OCI-LY7 (cell line): ENCODE data around the gene KLHL20. TPM values are rescaled to one million over a fixed set of nuclear protein-coding genes. Genes with fewer than 3 reads are reported as not detected.

Experiments
- BruUV-seq: library from RNA; stranded (reverse); fragments of 400-500 nt; replicated peaks from 2 replicates; lab custom pipeline; 2021; lab: Mats Ljungman, UMichigan
- CTCF ChIA-PET: fragments of 300-600 bp; sonication (Branson Sonifier 250); formaldehyde crosslinking; loops from one replicate; lab custom pipeline; 2022; ENCODE audit warnings: antibody characterized with exemption; ENCODE audit not compliant: unreplicated experiment; lab: Charles Lee
- POLR2A ChIA-PET: fragments of 300-600 bp; sonication (Branson Sonifier 250); formaldehyde crosslinking; loops from one replicate; lab custom pipeline; 2022; ENCODE audit warnings: antibody characterized with exemption; lab: Charles Lee
- DNase-seq: peaks from one replicate; pipeline ENCODE4 v3.0.0-alpha.2; 2015; ENCODE audit warnings: low spot score
- H2AFZ ChIP-seq: fragments of 200-600 bp; sonication (generic), shearing (Covaris generic); 2 replicates; pipeline ENCODE4 v1.6.1; 2014; ENCODE audit warnings: mild to moderate bottlenecking, antibody characterized with exemption, low read length, moderate library complexity
- H3K27ac ChIP-seq: fragments of 200-600 bp; sonication (generic); 2 replicates; pipeline ENCODE4 v1.5.1; 2014; ENCODE audit warnings: mixed run types, low read depth, mild to moderate bottlenecking, moderate library complexity, low read length, inconsistent platforms; ENCODE audit not compliant: poor library complexity, severe bottlenecking
- H3K36me3 ChIP-seq: fragments of 200-600 bp; sonication (generic); 2 replicates; pipeline ENCODE4 v1.6.1; 2014; ENCODE audit warnings: mild to moderate bottlenecking, antibody characterized with exemption, low read length, moderate library complexity, mixed read lengths; ENCODE audit not compliant: insufficient read depth
- H3K4me1 ChIP-seq: fragments of 200-600 bp; sonication (generic); 2 replicates; pipeline ENCODE4 v1.5.1; 2014; ENCODE audit warnings: mild to moderate bottlenecking, low read length; ENCODE audit not compliant: insufficient read depth, poor library complexity, severe bottlenecking
- H3K4me2 ChIP-seq: fragments of 200-600 bp; sonication (generic); 2 replicates; pipeline ENCODE4 v1.6.1; 2014; ENCODE audit warnings: mild to moderate bottlenecking, low read length
- H3K4me3 ChIP-seq: fragments of 200-600 bp; sonication (generic); 2 replicates; pipeline ENCODE4 v1.5.1; 2014; ENCODE audit warnings: mild to moderate bottlenecking, low read depth, low read length; ENCODE audit not compliant: poor library complexity, severe bottlenecking
- H3K79me2 ChIP-seq: fragments of 200-600 bp; sonication (generic); 2 replicates; pipeline ENCODE4 v1.6.1; 2016; ENCODE audit warnings: low read depth, mild to moderate bottlenecking, low read length, moderate library complexity, mixed read lengths; ENCODE audit not compliant: insufficient read depth
- H3K9me2 ChIP-seq: fragments of 200-600 bp; sonication (generic); 2 replicates; pipeline ENCODE4 v1.6.1; 2016; ENCODE audit warnings: mild to moderate bottlenecking, low read length, mixed read lengths; ENCODE audit not compliant: insufficient read depth
- H3K9me3 ChIP-seq: fragments of 200-600 bp; sonication (generic); 2 replicates; pipeline ENCODE4 v1.6.1; 2014; ENCODE audit warnings: mild to moderate bottlenecking, mixed run types, low read length, mixed read lengths
- H4K20me1 ChIP-seq: fragments of 200-600 bp; sonication (generic); 2 replicates; pipeline ENCODE4 v1.6.1; 2014; ENCODE audit warnings: mild to moderate bottlenecking, antibody characterized with exemption, low read length, moderate library complexity, mixed read lengths; ENCODE audit not compliant: insufficient read depth
- EZH2phosphoT487 ChIP-seq: fragments of 200-600 bp; sonication (generic); IDR thresholded peaks from 2 replicates; pipeline ENCODE4 v1.6.1; 2018; ENCODE audit warnings: low read depth, borderline replicate concordance, mild to moderate bottlenecking, mixed run types, antibody characterized with exemption, low read length, moderate library complexity, mixed read lengths
- intact Hi-C: fragments of 100-400 bp; cut with micrococcal nuclease; formaldehyde crosslinking; loops from one replicate; pipeline ENCODE4 v1.10.0; 2022; ENCODE audit not compliant: unreplicated experiment
- total RNA-seq, 2 experiments: library from RNA; depleted of rRNA in 1 of 2; stranded (reverse); fragments of >200 nt in 1 of 2; shearing (Covaris generic) in 1 of 2; gene quantifications; 2 replicates each; pipeline ENCODE4 v1.2.3, GENCODE V29; 2014 to 2022
- TF ChIP-seq, protein P1 (sequence below): fragments of 200-600 bp; sonication (generic); conservative IDR thresholded peaks from 2 replicates; pipeline ENCODE4 v1.5.1; 2014; ENCODE audit warnings: mild to moderate bottlenecking, antibody characterized with exemption, low read length, moderate library complexity, mixed read lengths

Gene KLHL20
- total RNA-seq, 2 experiments from 2014 or later, result 17.5 to 22.6 TPM

DNA sequence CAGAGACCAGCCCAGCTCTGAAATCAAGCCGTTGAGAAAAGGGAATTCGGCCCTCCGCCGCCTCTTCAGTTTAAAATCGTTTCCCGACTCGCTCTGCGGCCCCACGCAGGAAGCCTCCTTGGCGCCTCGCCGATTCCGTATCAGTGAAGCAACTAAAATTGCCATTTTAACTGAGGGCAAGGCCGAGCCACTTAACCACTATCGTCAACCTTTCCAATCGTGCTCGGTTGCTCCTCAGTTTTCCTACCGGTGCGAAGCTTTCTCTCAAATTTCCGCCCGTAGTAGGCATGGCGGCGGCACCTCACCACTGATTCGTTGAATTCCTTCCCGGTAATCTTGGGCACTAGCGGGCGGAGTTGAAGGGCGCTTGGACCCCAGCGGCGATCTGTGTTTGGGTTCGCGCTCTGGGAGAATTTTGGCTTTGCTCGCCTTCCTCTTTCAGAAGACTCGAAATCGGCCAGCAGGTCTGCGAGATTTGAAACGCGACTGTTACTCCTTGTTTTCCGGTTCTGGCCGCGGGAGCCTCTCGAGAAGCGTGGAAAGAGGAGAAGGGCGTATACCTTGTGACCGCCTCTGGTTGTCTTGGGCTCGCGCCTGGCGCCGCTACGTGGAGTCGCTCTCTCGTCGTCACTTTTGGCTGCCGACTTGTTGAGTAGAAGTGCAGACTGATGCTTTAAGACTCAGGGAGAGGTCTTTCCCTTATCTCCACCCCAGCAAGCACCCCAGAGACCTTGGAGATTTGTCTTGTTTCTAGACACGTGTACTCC, 109.7 kb downstream of the KLHL20 start, which contains the start of the genes CENPL and DARS2:
Gene CENPL (minus strand): TSS at position 569 of the 767 bp plus-strand sequence. CDS start 13,584 bp downstream, outside the sequence.
Gene DARS2 (plus strand): TSS at position 359 of the 767 bp plus-strand sequence. CDS start 557 bp downstream, outside the sequence.
- Histone ChIP-seq H3K4me1 (peaks cover 56% of the 10 kb centered on the region), H3K4me3 (peak within 1 kb of the TSS; percentile 97), H3K27ac (peak within 1 kb of the TSS; percentile 93), H4K20me1 (peaks cover 8% of the 10 kb centered on the region; the same call in 1 of the 2 replicates), H3K4me2 (peak within 1 kb of the TSS; percentile 87), H3K79me2 (peaks cover 83% of the 10 kb centered on the region), H3K9me2 (no peaks in the 10 kb centered on the region), H3K9me3 (no peaks in the 10 kb centered on the region), H3K36me3 (peaks cover 53% of the 10 kb centered on the region), H2AFZ (peak within 1 kb of the TSS; percentile 74)
- DNase-seq, result peak; percentile 98
- ChIA-PET CTCF (interaction anchor here (0.5 kb wide), 1 partner anchor 77 kb away, joined by 3 read pairs; no protein-coding TSS in a partner anchor), POLR2A (interaction anchor here (0.6 to 2.1 kb wide), 13 partner anchors 9 to 408 kb away, joined by 3 to 11 read pairs (median 4); partner anchors contain the start of genes GAS5 and ZBTB37)
- TF ChIP-seq EZH2phosphoT487, result no peak
- TF ChIP-seq, protein P1, sequence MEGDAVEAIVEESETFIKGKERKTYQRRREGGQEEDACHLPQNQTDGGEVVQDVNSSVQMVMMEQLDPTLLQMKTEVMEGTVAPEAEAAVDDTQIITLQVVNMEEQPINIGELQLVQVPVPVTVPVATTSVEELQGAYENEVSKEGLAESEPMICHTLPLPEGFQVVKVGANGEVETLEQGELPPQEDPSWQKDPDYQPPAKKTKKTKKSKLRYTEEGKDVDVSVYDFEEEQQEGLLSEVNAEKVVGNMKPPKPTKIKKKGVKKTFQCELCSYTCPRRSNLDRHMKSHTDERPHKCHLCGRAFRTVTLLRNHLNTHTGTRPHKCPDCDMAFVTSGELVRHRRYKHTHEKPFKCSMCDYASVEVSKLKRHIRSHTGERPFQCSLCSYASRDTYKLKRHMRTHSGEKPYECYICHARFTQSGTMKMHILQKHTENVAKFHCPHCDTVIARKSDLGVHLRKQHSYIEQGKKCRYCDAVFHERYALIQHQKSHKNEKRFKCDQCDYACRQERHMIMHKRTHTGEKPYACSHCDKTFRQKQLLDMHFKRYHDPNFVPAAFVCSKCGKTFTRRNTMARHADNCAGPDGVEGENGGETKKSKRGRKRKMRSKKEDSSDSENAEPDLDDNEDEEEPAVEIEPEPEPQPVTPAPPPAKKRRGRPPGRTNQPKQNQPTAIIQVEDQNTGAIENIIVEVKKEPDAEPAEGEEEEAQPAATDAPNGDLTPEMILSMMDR, result no peak
- TSS peak; percentile 93 for BruUV-seq
- intact Hi-C loops, result loop anchor here (1.0 to 10.0 kb wide), 7 partner anchors 44 to 1080 kb away; partner anchors contain the start of genes KLHL20 and ZBTB37

DNA sequence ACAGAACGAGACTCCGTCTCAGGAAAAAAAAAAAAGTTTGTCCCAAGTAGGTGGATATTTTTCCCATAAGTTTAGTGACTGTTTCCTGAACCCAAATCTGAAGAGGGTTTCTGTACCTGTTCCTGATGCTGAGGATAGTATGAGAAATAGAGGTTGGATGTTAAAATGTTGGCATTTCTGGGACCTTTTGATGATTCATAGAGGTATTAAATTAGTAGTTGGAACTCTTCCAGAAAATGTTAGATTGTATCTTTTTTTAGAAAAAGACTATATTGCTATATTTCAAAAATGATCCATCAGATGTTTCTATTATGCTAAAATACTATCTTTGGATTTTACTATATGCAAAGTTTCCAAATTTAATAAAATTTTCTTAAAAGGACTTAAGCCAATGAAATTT, 112.8 kb downstream of the KLHL20 start:
- ChIA-PET POLR2A (interaction anchor here (0.7 to 2.1 kb wide), 5 partner anchors 10 to 1241 kb away, joined by 3 to 5 read pairs (median 4); partner anchors contain the start of genes GAS5 and ZBTB37), CTCF (no interaction called here)
- intact Hi-C loops, result loop anchor here (5.0 to 10.0 kb wide), 3 partner anchors 135 to 1083 kb away; no protein-coding TSS in a partner anchor
- no peak overlapping the region for H3K27ac ChIP-seq
- H4K20me1 ChIP-seq, result no peaks in the 10 kb centered on the region
- H3K9me3 ChIP-seq, result no peaks in the 10 kb centered on the region
- peak overlapping the region; percentile 97 for H3K4me3 ChIP-seq
- H3K4me1 ChIP-seq, result peaks cover 35% of the 10 kb centered on the region
- no peak overlapping the region for H2AFZ ChIP-seq
- no TSS peak for BruUV-seq
- TF ChIP-seq, protein P1, result no peak
- TF ChIP-seq EZH2phosphoT487, result no peak
- no peak for DNase-seq
- peaks cover 57% of the 10 kb centered on the region for H3K79me2 ChIP-seq
- peaks cover 49% of the 10 kb centered on the region for H3K36me3 ChIP-seq
- H3K4me2 ChIP-seq, result peak overlapping the region; percentile 63
- no peaks in the 10 kb centered on the region for H3K9me2 ChIP-seq
